ENCODE measurements around the gene OR10J4.
"Not testable (repeated sequence)": the region's sequence is repeated elsewhere in the genome, so short reads cannot be mapped to it uniquely, and the experiment has no call there.

The OR10J4 gene

GRCh38 chr1:159442428-159442827 is 10.4 kb downstream of the OR10J4 start:
- Histone ChIP-seq H3K27me3 (replicated peaks; ENCODE audit: control insufficient read depth, insufficient read depth, low read length, poor library complexity, severe bottlenecking) (no peaks in the 10 kb centered on the region), H3K4me1 (ENCODE audit: control insufficient read depth, insufficient read depth, low read length, poor library complexity, severe bottlenecking) (no peaks in the 10 kb centered on the region), H3K36me3 (ENCODE audit: control insufficient read depth, insufficient read depth, low read length) (no peaks in the 10 kb centered on the region), H3K27ac (ENCODE audit: insufficient read depth, low read length, poor library complexity, severe bottlenecking) (no peak overlapping the region), H3K9me3 (ENCODE audit: control insufficient read depth, low read length) (no peaks in the 10 kb centered on the region), H3K4me3 (ENCODE audit: insufficient read depth, low read depth, low read length, poor library complexity, severe bottlenecking) (no peak overlapping the region)
- DNase-seq = no peak

GRCh38 chr1:159443066-159443750 is 11.2 kb downstream of the OR10J4 start:
- Histone ChIP-seq H3K27me3 (replicated peaks; ENCODE audit: control insufficient read depth, insufficient read depth, low read length, poor library complexity, severe bottlenecking) (no peaks in the 10 kb centered on the region), H3K4me3 (ENCODE audit: insufficient read depth, low read depth, low read length, poor library complexity, severe bottlenecking) (no peak overlapping the region), H3K36me3 (ENCODE audit: control insufficient read depth, insufficient read depth, low read length) (no peaks in the 10 kb centered on the region), H3K27ac (ENCODE audit: insufficient read depth, low read length, poor library complexity, severe bottlenecking) (no peak overlapping the region), H3K9me3 (ENCODE audit: control insufficient read depth, low read length) (no peaks in the 10 kb centered on the region), H3K4me1 (ENCODE audit: control insufficient read depth, insufficient read depth, low read length, poor library complexity, severe bottlenecking) (no peaks in the 10 kb centered on the region)
- DNase-seq = no peak

GRCh38 chr1:159444511-159444910 is 12.5 kb downstream of the OR10J4 start:
- Histone ChIP-seq H3K4me3 (ENCODE audit: insufficient read depth, low read depth, low read length, poor library complexity, severe bottlenecking) (no peak overlapping the region), H3K4me1 (ENCODE audit: control insufficient read depth, insufficient read depth, low read length, poor library complexity, severe bottlenecking) (no peaks in the 10 kb centered on the region), H3K36me3 (ENCODE audit: control insufficient read depth, insufficient read depth, low read length) (no peaks in the 10 kb centered on the region), H3K9me3 (ENCODE audit: control insufficient read depth, low read length) (no peaks in the 10 kb centered on the region), H3K27ac (ENCODE audit: insufficient read depth, low read length, poor library complexity, severe bottlenecking) (no peak overlapping the region), H3K27me3 (replicated peaks; ENCODE audit: control insufficient read depth, insufficient read depth, low read length, poor library complexity, severe bottlenecking) (no peaks in the 10 kb centered on the region)
- DNase-seq = no peak

- Histone ChIP-seq H3K4me3 (ENCODE audit: insufficient read depth, low read depth, low read length, poor library complexity, severe bottlenecking) (no peak overlapping the region), H3K36me3 (ENCODE audit: control insufficient read depth, insufficient read depth, low read length) (no peaks in the 10 kb centered on the region), H3K9me3 (ENCODE audit: control insufficient read depth, low read length) (no peaks in the 10 kb centered on the region), H3K4me1 (ENCODE audit: control insufficient read depth, insufficient read depth, low read length, poor library complexity, severe bottlenecking) (no peaks in the 10 kb centered on the region), H3K27me3 (replicated peaks; ENCODE audit: control insufficient read depth, insufficient read depth, low read length, poor library complexity, severe bottlenecking) (no peaks in the 10 kb centered on the region), H3K27ac (ENCODE audit: insufficient read depth, low read length, poor library complexity, severe bottlenecking) (no peak overlapping the region)
- no peak for DNase-seq
These were observed 16.2 kb downstream of the OR10J4 start for GRCh38 chr1:159448181-159448580.

GRCh38 chr1:159449605-159450004 is 17.6 kb downstream of the OR10J4 start:
- not testable (repeated sequence) for H3K36me3 ChIP-seq (ENCODE audit: control insufficient read depth, insufficient read depth, low read length); DNase-seq; H3K27me3 ChIP-seq (replicated peaks; ENCODE audit: control insufficient read depth, insufficient read depth, low read length, poor library complexity, severe bottlenecking); H3K27ac ChIP-seq (ENCODE audit: insufficient read depth, low read length, poor library complexity, severe bottlenecking); H3K4me1 ChIP-seq (ENCODE audit: control insufficient read depth, insufficient read depth, low read length, poor library complexity, severe bottlenecking); H3K9me3 ChIP-seq (ENCODE audit: control insufficient read depth, low read length); H3K4me3 ChIP-seq (ENCODE audit: insufficient read depth, low read depth, low read length, poor library complexity, severe bottlenecking)

- no peak for DNase-seq
- no peaks in the 10 kb centered on the region for H3K4me1 ChIP-seq (ENCODE audit: control insufficient read depth, insufficient read depth, low read length, poor library complexity, severe bottlenecking)
These were observed 27.5 kb downstream of the OR10J4 start for GRCh38 chr1:159459551-159459950.

GRCh38 chr1:159465191-159465603 is 33.2 kb downstream of the OR10J4 start:
- no peaks in the 10 kb centered on the region for H3K4me1 ChIP-seq (ENCODE audit: control insufficient read depth, insufficient read depth, low read length, poor library complexity, severe bottlenecking)
- no peak overlapping the region for H3K27ac ChIP-seq (ENCODE audit: insufficient read depth, low read length, poor library complexity, severe bottlenecking)
- H3K9me3 ChIP-seq (ENCODE audit: control insufficient read depth, low read length) = no peaks in the 10 kb centered on the region
- H3K27me3 ChIP-seq (replicated peaks; ENCODE audit: control insufficient read depth, insufficient read depth, low read length, poor library complexity, severe bottlenecking) = no peaks in the 10 kb centered on the region
- H3K4me3 ChIP-seq (ENCODE audit: insufficient read depth, low read depth, low read length, poor library complexity, severe bottlenecking) = no peak overlapping the region
- DNase-seq = no peak
- H3K36me3 ChIP-seq (ENCODE audit: control insufficient read depth, insufficient read depth, low read length) = no peaks in the 10 kb centered on the region

More at GRCh38 chr1:159459551-159459950, 27.5 kb downstream of the OR10J4 start:
- no peak overlapping the region for H3K4me3 ChIP-seq (ENCODE audit: insufficient read depth, low read depth, low read length, poor library complexity, severe bottlenecking)
- H3K27me3 ChIP-seq (replicated peaks; ENCODE audit: control insufficient read depth, insufficient read depth, low read length, poor library complexity, severe bottlenecking) = no peaks in the 10 kb centered on the region
- no peak overlapping the region for H3K27ac ChIP-seq (ENCODE audit: insufficient read depth, low read length, poor library complexity, severe bottlenecking)
- no peaks in the 10 kb centered on the region for H3K9me3 ChIP-seq (ENCODE audit: control insufficient read depth, low read length)
- H3K36me3 ChIP-seq (ENCODE audit: control insufficient read depth, insufficient read depth, low read length) = no peaks in the 10 kb centered on the region

- H3K4me1 ChIP-seq (ENCODE audit: control insufficient read depth, insufficient read depth, low read length, poor library complexity, severe bottlenecking) = no peaks in the 10 kb centered on the region
- no peaks in the 10 kb centered on the region for H3K9me3 ChIP-seq (ENCODE audit: control insufficient read depth, low read length)
- H3K4me3 ChIP-seq (ENCODE audit: insufficient read depth, low read depth, low read length, poor library complexity, severe bottlenecking) = no peak overlapping the region
- H3K27me3 ChIP-seq (replicated peaks; ENCODE audit: control insufficient read depth, insufficient read depth, low read length, poor library complexity, severe bottlenecking) = no peaks in the 10 kb centered on the region
- H3K27ac ChIP-seq (ENCODE audit: insufficient read depth, low read length, poor library complexity, severe bottlenecking) = no peak overlapping the region
- no peaks in the 10 kb centered on the region for H3K36me3 ChIP-seq (ENCODE audit: control insufficient read depth, insufficient read depth, low read length)
- no peak for DNase-seq
These were observed 36.3 kb downstream of the OR10J4 start for GRCh38 chr1:159468321-159468720.

- Histone ChIP-seq H3K4me1 (ENCODE audit: control insufficient read depth, insufficient read depth, low read length, poor library complexity, severe bottlenecking) (no peaks in the 10 kb centered on the region), H3K27me3 (replicated peaks; ENCODE audit: control insufficient read depth, insufficient read depth, low read length, poor library complexity, severe bottlenecking) (no peaks in the 10 kb centered on the region), H3K36me3 (ENCODE audit: control insufficient read depth, insufficient read depth, low read length) (no peaks in the 10 kb centered on the region), H3K27ac (ENCODE audit: insufficient read depth, low read length, poor library complexity, severe bottlenecking) (no peak overlapping the region), H3K4me3 (ENCODE audit: insufficient read depth, low read depth, low read length, poor library complexity, severe bottlenecking) (no peak overlapping the region), H3K9me3 (ENCODE audit: control insufficient read depth, low read length) (no peaks in the 10 kb centered on the region)
- no peak for DNase-seq
These were observed 38.0 kb downstream of the OR10J4 start for GRCh38 chr1:159469921-159470533.

- Histone ChIP-seq H3K27me3 (replicated peaks; ENCODE audit: control insufficient read depth, insufficient read depth, low read length, poor library complexity, severe bottlenecking) (no peaks in the 10 kb centered on the region), H3K4me3 (ENCODE audit: insufficient read depth, low read depth, low read length, poor library complexity, severe bottlenecking) (no peak overlapping the region), H3K27ac (ENCODE audit: insufficient read depth, low read length, poor library complexity, severe bottlenecking) (no peak overlapping the region), H3K9me3 (ENCODE audit: control insufficient read depth, low read length) (no peaks in the 10 kb centered on the region), H3K36me3 (ENCODE audit: control insufficient read depth, insufficient read depth, low read length) (no peaks in the 10 kb centered on the region), H3K4me1 (ENCODE audit: control insufficient read depth, insufficient read depth, low read length, poor library complexity, severe bottlenecking) (no peaks in the 10 kb centered on the region)
- no peak for DNase-seq
These were observed 41.3 kb downstream of the OR10J4 start for GRCh38 chr1:159473335-159473734.

Measured in effector memory CD4-positive, alpha-beta T cell (primary cell).